Glutamatergic neuron (in vitro differentiated cells): ENCODE data around the gene ARL15. TPM values are rescaled to one million over a fixed set of nuclear protein-coding genes. Genes with fewer than 3 reads are reported as not detected.

Experiments used
- DNase-seq: peaks from one replicate; pipeline ENCODE4 v3.0.0; 2022
- H3K27ac Mint-ChIP-seq: one replicate; pipeline ENCODE4 v1.8.0; 2020; ENCODE audit warnings: mild to moderate bottlenecking, mixed read lengths, inconsistent platforms; ENCODE audit not compliant: unreplicated experiment
- H3K27me3 Mint-ChIP-seq: one replicate; pipeline ENCODE4 v1.8.0; 2020; ENCODE audit warnings: mild to moderate bottlenecking, moderate library complexity, mixed read lengths, inconsistent platforms; ENCODE audit not compliant: unreplicated experiment
- H3K36me3 Mint-ChIP-seq: one replicate; pipeline ENCODE4 v1.8.0; 2020; ENCODE audit warnings: mild to moderate bottlenecking, mixed read lengths, inconsistent platforms; ENCODE audit not compliant: unreplicated experiment
- H3K4me1 Mint-ChIP-seq: one replicate; pipeline ENCODE4 v1.8.0; 2020; ENCODE audit warnings: mild to moderate bottlenecking, low read depth, mixed read lengths, inconsistent platforms; ENCODE audit not compliant: unreplicated experiment
- H3K4me3 Mint-ChIP-seq: one replicate; pipeline ENCODE4 v1.8.0; 2020; ENCODE audit warnings: mild to moderate bottlenecking, mixed read lengths, inconsistent platforms; ENCODE audit not compliant: unreplicated experiment
- H3K9me3 Mint-ChIP-seq: one replicate; pipeline ENCODE4 v1.8.0; 2020; ENCODE audit warnings: mild to moderate bottlenecking, moderate library complexity, mixed read lengths, inconsistent platforms; ENCODE audit not compliant: unreplicated experiment
- total RNA-seq: library from RNA; stranded (reverse); fragmentation: NEBNext Ultra II Directional; extraction: Animal tissue kit (Norgen Biotek cat#: 25700); gene quantifications from one replicate; pipeline ENCODE4 v1.2.1, GENCODE V29; 2021; ENCODE audit not compliant: unreplicated experiment
- TF ChIP-seq, protein P1 (sequence below): fragments of 200-600 bp; sonication (generic); IDR thresholded peaks from one replicate; pipeline ENCODE4 v1.5.0; 2021; ENCODE audit not compliant: partially characterized antibody, unreplicated experiment

The ARL15 gene
- total RNA-seq, 1 donor from 2014 or later, result 37.4 TPM

DNA sequence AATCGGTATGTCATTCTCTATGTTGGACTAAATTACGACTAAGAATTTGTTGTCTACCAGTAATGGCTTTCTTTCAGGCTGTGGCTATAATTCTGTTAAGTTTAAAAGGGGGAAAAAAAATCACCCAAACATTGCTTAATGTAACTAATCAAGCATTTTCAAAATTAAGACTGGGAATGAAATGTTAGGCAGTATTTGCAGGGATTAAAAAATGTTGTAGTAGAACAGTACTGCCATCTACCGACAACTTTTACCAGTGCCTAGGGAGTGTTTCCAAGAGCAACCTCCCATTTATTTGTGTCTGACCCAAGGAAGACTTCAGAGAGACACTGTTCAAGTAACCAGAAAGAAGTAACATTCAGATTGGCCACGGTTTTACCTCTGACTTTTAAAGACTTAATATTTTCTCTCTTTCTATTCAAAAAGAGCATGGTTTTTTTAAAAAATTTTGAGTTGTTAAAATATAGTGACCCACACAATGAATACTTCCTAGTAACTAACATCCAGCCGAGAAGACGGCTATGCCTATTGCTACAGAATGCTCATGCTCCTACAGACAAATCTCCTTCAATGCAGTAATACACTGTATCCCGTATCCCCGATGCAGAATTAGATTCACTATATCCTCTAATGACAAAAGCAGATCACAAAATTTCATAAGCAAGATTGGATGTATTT, 92.4 kb downstream of the ARL15 start:
- Mint-ChIP-seq H3K9me3 (no peaks in the 10 kb centered on the region), H3K4me3 (no peak overlapping the region), H3K4me1 (peaks cover 29% of the 10 kb centered on the region), H3K36me3 (no peaks in the 10 kb centered on the region), H3K27me3 (no peaks in the 10 kb centered on the region), H3K27ac (no peak overlapping the region)
- DNase-seq, result no peak
- TF ChIP-seq, protein P1, sequence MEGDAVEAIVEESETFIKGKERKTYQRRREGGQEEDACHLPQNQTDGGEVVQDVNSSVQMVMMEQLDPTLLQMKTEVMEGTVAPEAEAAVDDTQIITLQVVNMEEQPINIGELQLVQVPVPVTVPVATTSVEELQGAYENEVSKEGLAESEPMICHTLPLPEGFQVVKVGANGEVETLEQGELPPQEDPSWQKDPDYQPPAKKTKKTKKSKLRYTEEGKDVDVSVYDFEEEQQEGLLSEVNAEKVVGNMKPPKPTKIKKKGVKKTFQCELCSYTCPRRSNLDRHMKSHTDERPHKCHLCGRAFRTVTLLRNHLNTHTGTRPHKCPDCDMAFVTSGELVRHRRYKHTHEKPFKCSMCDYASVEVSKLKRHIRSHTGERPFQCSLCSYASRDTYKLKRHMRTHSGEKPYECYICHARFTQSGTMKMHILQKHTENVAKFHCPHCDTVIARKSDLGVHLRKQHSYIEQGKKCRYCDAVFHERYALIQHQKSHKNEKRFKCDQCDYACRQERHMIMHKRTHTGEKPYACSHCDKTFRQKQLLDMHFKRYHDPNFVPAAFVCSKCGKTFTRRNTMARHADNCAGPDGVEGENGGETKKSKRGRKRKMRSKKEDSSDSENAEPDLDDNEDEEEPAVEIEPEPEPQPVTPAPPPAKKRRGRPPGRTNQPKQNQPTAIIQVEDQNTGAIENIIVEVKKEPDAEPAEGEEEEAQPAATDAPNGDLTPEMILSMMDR, result peak; percentile 66

DNA sequence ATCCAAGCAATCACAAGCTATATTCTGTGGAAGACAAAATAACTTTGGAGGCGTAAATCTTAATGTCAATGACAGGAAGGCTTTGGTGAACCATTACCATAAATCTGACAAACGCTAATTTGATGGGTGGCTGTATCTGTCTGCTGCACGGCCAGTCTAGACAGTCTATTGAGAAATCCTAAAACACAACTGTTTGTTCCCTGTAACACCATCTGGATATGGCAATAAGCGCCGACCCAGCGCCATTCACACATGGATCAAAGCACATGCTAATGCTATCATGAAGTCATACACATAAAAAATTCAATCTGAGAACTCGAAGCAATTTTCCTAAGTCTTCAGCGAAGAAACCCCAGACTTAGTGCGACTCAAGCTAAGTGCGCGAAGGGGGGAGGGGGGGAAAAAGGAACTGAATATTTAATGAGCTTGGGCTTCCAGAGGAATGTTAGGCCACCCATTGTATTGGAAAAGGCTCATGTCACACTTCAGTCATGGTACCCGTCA, 95.1 kb downstream of the ARL15 start:
- H3K27me3 Mint-ChIP-seq, result no peaks in the 10 kb centered on the region
- no peaks in the 10 kb centered on the region for H3K36me3 Mint-ChIP-seq
- H3K27ac Mint-ChIP-seq, result no peak overlapping the region
- H3K4me1 Mint-ChIP-seq, result peaks cover 27% of the 10 kb centered on the region
- H3K9me3 Mint-ChIP-seq, result no peaks in the 10 kb centered on the region
- no peak for DNase-seq
- H3K4me3 Mint-ChIP-seq, result peak overlapping the region; percentile 20
- TF ChIP-seq, protein P1, result no peak

DNA sequence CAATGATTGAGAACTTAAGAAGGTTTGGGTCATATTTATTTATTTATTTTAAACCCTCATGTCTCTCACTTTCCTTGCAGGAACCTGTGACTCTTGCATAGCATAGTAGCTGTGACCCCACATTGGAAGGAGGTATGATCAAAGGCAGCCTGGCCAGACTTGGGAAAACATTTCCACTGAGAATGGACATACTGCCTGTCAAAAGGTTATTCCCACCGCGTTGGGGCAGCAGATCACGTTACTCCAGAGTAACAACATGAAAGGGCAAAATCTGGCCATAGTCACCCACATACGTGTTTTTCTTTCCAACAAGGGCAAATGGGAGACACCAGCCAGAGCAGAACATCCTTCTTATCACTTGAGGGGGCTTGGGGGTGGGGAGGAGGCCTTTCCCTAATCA, 95.7 kb downstream of the ARL15 start:
- no peak overlapping the region for H3K27ac Mint-ChIP-seq
- DNase-seq, result no peak

DNA sequence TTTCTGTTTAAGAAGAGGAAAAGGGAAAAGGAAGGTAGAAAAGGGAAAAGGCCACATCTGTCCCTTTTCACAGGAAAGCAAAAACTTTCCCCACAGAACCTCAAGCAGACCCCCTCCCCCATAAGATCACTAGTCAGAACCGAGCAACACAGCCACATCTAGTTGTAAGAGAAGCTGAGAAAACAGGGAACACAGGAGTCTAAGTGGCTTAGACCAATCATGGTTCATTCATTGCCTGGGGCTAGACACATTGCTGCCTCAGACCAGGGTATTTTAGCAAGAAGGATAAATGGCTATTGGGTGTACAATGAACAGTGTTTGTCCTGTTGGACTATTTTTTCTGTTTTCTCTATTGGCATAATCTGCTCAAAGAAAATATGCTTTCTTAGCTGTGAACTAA, 98.0 kb downstream of the ARL15 start:
- peaks cover 25% of the 10 kb centered on the region for H3K4me1 Mint-ChIP-seq
- H3K27me3 Mint-ChIP-seq, result no peaks in the 10 kb centered on the region
- no peaks in the 10 kb centered on the region for H3K36me3 Mint-ChIP-seq
- TF ChIP-seq, protein P1, result no peak
- no peak overlapping the region for H3K4me3 Mint-ChIP-seq
- H3K27ac Mint-ChIP-seq, result no peak overlapping the region
- no peaks in the 10 kb centered on the region for H3K9me3 Mint-ChIP-seq
- no peak for DNase-seq

More for the DNA sequence above, 95.7 kb downstream of the ARL15 start:
- Mint-ChIP-seq H3K9me3 (no peaks in the 10 kb centered on the region), H3K27me3 (no peaks in the 10 kb centered on the region), H3K36me3 (no peaks in the 10 kb centered on the region), H3K4me1 (peaks cover 27% of the 10 kb centered on the region), H3K4me3 (no peak overlapping the region)
- TF ChIP-seq, protein P1, result no peak

DNA sequence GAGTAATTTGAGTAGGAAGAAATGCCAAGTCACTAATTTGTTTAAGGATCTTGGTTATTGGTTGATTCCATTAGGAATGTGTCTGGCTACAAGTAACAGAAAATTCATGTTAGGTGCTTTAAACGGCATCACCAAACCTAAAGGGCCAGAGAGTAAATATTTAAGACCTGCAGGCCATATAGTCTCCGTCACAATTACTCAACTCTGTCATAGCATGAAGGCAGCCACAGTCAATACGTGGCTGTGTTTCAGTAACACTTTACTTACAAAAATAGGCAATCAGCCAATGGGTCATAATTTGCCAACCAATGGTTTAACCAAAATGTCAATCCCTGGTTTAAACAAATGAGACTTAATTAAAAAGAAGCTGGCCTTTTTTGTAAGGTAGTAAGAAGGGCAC, 98.5 kb downstream of the ARL15 start:
- no peak for DNase-seq
- H3K9me3 Mint-ChIP-seq, result no peaks in the 10 kb centered on the region
- no peak overlapping the region for H3K4me3 Mint-ChIP-seq
- H3K27me3 Mint-ChIP-seq, result no peaks in the 10 kb centered on the region
- H3K27ac Mint-ChIP-seq, result no peak overlapping the region
- TF ChIP-seq, protein P1, result no peak
- H3K4me1 Mint-ChIP-seq, result peaks cover 23% of the 10 kb centered on the region
- no peaks in the 10 kb centered on the region for H3K36me3 Mint-ChIP-seq
